Measurements from ENCODE around the gene ZNF629.

- TF ChIP-seq POLR2A (IDR thresholded peaks at IDR 0.05), result no peak
- no peak for TF ChIP-seq CTCF (IDR thresholded peaks at IDR 0.05)
- no peak for TF ChIP-seq POLR2AphosphoS5 (IDR thresholded peaks at IDR 0.05)
These were observed 22.1 kb downstream of the ZNF629 start for GRCh38 chr16:30764816-30765465.
